ENCODE data around the gene NXT2. TPM values are rescaled to one million over a fixed set of nuclear protein-coding genes. Genes with fewer than 3 reads are reported as not detected.

The NXT2 gene
- polyA plus RNA-seq, 1 of the 3 experiments (the other 2 are of a cell fraction), result 16.8 TPM

DNA sequence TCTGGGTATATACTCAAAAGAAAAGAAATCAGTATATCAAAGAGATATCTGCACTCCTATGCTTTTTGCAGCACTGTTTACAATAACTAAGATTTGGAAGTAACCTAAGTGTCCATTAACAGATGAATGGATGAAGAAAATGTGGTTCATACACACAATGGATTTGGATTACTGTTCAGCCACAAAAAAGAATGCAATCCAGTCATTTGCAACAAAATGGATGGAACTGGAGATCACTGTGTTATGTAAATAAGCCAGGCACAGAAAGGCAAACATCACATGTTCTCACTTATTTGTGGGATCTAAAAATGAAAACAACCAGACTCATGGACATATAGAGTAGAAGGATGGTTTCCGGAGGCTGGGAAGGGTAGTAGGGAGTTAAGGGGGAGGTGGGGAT, 17.6 kb upstream of the NXT2 start:
- TF ChIP-seq JUND (IDR thresholded peaks at IDR 0.05), result no peak
- TF ChIP-seq FOSL2 (IDR thresholded peaks at IDR 0.05; ENCODE audit: borderline replicate concordance, low read depth), result no peak
- no peak for TF ChIP-seq IRF3 (IDR thresholded peaks at IDR 0.05; ENCODE audit: low read depth, low read length)
- no peak for TF ChIP-seq RCOR1 (IDR thresholded peaks at IDR 0.05; ENCODE audit: low read length)
- no peak for TF ChIP-seq YY1 (IDR thresholded peaks at IDR 0.05; ENCODE audit: low read depth)
- TF ChIP-seq GABPA (IDR thresholded peaks at IDR 0.05; ENCODE audit: low read depth), result no peak
- no peak for TF ChIP-seq SMC3 (IDR thresholded peaks at IDR 0.05; ENCODE audit: low read depth, low read length)
- no peak for TF ChIP-seq RXRA (IDR thresholded peaks at IDR 0.05; ENCODE audit: borderline replicate concordance, low read depth)
- TF ChIP-seq EZH2phosphoT487 (IDR thresholded peaks at IDR 0.05; ENCODE audit: borderline replicate concordance, low read depth), result no peak
- no peak for TF ChIP-seq RFX5 (IDR thresholded peaks at IDR 0.05; ENCODE audit: low read length)
- TF ChIP-seq, protein P1, sequence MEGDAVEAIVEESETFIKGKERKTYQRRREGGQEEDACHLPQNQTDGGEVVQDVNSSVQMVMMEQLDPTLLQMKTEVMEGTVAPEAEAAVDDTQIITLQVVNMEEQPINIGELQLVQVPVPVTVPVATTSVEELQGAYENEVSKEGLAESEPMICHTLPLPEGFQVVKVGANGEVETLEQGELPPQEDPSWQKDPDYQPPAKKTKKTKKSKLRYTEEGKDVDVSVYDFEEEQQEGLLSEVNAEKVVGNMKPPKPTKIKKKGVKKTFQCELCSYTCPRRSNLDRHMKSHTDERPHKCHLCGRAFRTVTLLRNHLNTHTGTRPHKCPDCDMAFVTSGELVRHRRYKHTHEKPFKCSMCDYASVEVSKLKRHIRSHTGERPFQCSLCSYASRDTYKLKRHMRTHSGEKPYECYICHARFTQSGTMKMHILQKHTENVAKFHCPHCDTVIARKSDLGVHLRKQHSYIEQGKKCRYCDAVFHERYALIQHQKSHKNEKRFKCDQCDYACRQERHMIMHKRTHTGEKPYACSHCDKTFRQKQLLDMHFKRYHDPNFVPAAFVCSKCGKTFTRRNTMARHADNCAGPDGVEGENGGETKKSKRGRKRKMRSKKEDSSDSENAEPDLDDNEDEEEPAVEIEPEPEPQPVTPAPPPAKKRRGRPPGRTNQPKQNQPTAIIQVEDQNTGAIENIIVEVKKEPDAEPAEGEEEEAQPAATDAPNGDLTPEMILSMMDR (IDR thresholded peaks at IDR 0.05), result no peak
- no peak for TF ChIP-seq FOXJ3 (CRISPR knock-in tag; IDR thresholded peaks at IDR 0.05)
- no peak for TF ChIP-seq TCF12 (IDR thresholded peaks at IDR 0.05)
- TF ChIP-seq RAD21 (IDR thresholded peaks at IDR 0.05; ENCODE audit: low read length), result no peak
- TF ChIP-seq SIN3A (IDR thresholded peaks at IDR 0.05; ENCODE audit: borderline replicate concordance, low read depth, low read length), result no peak
- no peak for TF ChIP-seq GATA2 (CRISPR knock-in tag; IDR thresholded peaks at IDR 0.05)
- TF ChIP-seq TEAD4 (IDR thresholded peaks at IDR 0.05; ENCODE audit: borderline replicate concordance, insufficient read depth), result no peak

GRCh38 chrX:109533005-109533404, 3.6 kb upstream of the NXT2 start:
- Histone ChIP-seq H3K4me2 (no peak overlapping the region), H3F3A (replicated peaks; ENCODE audit: insufficient read depth) (peaks cover 18% of the 10 kb centered on the region), H3K79me2 (ENCODE audit: insufficient read depth) (peaks cover 9% of the 10 kb centered on the region), H3K9me2 (no peaks in the 10 kb centered on the region), H3K4me3 (ENCODE audit: low read depth in 2 of 2, low read length in 1 of 2) (no peak overlapping the region), H3K9me3 (no peaks in the 10 kb centered on the region), H3K4me1 (ENCODE audit: control insufficient read depth in 1 of 2, insufficient read depth in 2 of 2, low read depth in 1 of 2, low read length in 1 of 2) (no peaks in the 10 kb centered on the region; a peak in 1 of 4 replicates), H3K9ac (no peak overlapping the region), H4K20me1 (ENCODE audit: insufficient read depth) (no peaks in the 10 kb centered on the region), H3K27ac (ENCODE audit: low read depth in 2 of 2, low read length in 1 of 2) (no peak overlapping the region), H3K36me3 (replicated peaks in 1 of 2; ENCODE audit: control insufficient read depth in 1 of 2, insufficient read depth in 2 of 2, low read length in 1 of 2) (no peaks in the 10 kb centered on the region), H2AFZ (ENCODE audit: low read depth) (no peak overlapping the region), H3K27me3 (ENCODE audit: insufficient read depth) (no peaks in the 10 kb centered on the region)
- CTCF ChIA-PET, result no interaction called here
- TF ChIP-seq SIN3A (IDR thresholded peaks at IDR 0.05; ENCODE audit: borderline replicate concordance, low read depth, low read length), result no peak
- no peak for TF ChIP-seq EP300 (IDR thresholded peaks at IDR 0.05; ENCODE audit: borderline replicate concordance in 1 of 2, low read depth in 1 of 2, low read length in 1 of 2)
- TF ChIP-seq GABPA (IDR thresholded peaks at IDR 0.05; ENCODE audit: low read depth), result no peak
- no peak for TF ChIP-seq FOXM1 (IDR thresholded peaks at IDR 0.05; ENCODE audit: low read depth)
- TF ChIP-seq POLR2AphosphoS5 (IDR thresholded peaks at IDR 0.05; ENCODE audit: low read depth, low read length), result no peak
- TF ChIP-seq JUND (IDR thresholded peaks at IDR 0.05), result no peak
- no peak for TF ChIP-seq NFIC (IDR thresholded peaks at IDR 0.05; ENCODE audit: borderline replicate concordance)
- POLR2A ChIA-PET, result no interaction called here
- 3% methylated on average over 1 of the region's 1 CpG for WGBS (ENCODE audit: low lambda C conversion rate)
- no peak for DNase-seq

More for the DNA sequence above, 17.6 kb upstream of the NXT2 start:
- H3K36me3 ChIP-seq (replicated peaks in 1 of 2; ENCODE audit: control insufficient read depth in 1 of 2, insufficient read depth in 2 of 2, low read length in 1 of 2), result no peaks in the 10 kb centered on the region
- H3F3A ChIP-seq (replicated peaks; ENCODE audit: insufficient read depth), result no peaks in the 10 kb centered on the region
- WGBS (ENCODE audit: low lambda C conversion rate), result 38% methylated on average over 1 of the region's 1 CpG
- H3K9ac ChIP-seq, result no peak overlapping the region
- peaks cover 17% of the 10 kb centered on the region; the same call in 1 of the 2 replicates for H3K27me3 ChIP-seq (ENCODE audit: insufficient read depth)
- POLR2A ChIA-PET, result no interaction called here
- no peak for DNase-seq
- no peaks in the 10 kb centered on the region for H3K9me2 ChIP-seq
- H3K4me2 ChIP-seq, result no peak overlapping the region
- H3K9me3 ChIP-seq, result no peaks in the 10 kb centered on the region
- no peak overlapping the region for H3K27ac ChIP-seq (ENCODE audit: low read depth in 2 of 2, low read length in 1 of 2)
- CTCF ChIA-PET, result no interaction called here
- H3K4me3 ChIP-seq (ENCODE audit: low read depth in 2 of 2, low read length in 1 of 2), result no peak overlapping the region
- no peaks in the 10 kb centered on the region for H4K20me1 ChIP-seq (ENCODE audit: insufficient read depth)
- H3K79me2 ChIP-seq (ENCODE audit: insufficient read depth), result no peaks in the 10 kb centered on the region
- H3K4me1 ChIP-seq (ENCODE audit: control insufficient read depth in 1 of 2, insufficient read depth in 2 of 2, low read depth in 1 of 2, low read length in 1 of 2), result no peaks in the 10 kb centered on the region
- H2AFZ ChIP-seq (ENCODE audit: low read depth), result no peak overlapping the region

Data from SK-N-SH (cell line).